Breast epithelium (tissue), 3 donors: Measurements from ENCODE around the gene BORCS5.

Experiments used
- POLR2A ChIP-seq: fragments of 450-650 bp; IDR thresholded peaks from one replicate; pipeline ENCODE4 v1.6.1; 2016; ENCODE audit warnings: antibody characterized with exemption, mild to moderate bottlenecking, moderate library complexity
- POLR2AphosphoS5 ChIP-seq, 3 donors: sonication (generic); formaldehyde crosslinking; IDR thresholded peaks; one replicate each; pipeline ENCODE4 v1.6.1; 2017; ENCODE audit warnings: antibody characterized with exemption in 3 of 3
- TF ChIP-seq, protein P1 (sequence below), 3 donors: fragments of 450-650 bp; IDR thresholded peaks; one replicate each; pipeline ENCODE4 v1.5.1; 2016 to 2017; ENCODE audit warnings: antibody characterized with exemption in 3 of 3, mild to moderate bottlenecking in 3 of 3, moderate library complexity in 3 of 3

DNA sequence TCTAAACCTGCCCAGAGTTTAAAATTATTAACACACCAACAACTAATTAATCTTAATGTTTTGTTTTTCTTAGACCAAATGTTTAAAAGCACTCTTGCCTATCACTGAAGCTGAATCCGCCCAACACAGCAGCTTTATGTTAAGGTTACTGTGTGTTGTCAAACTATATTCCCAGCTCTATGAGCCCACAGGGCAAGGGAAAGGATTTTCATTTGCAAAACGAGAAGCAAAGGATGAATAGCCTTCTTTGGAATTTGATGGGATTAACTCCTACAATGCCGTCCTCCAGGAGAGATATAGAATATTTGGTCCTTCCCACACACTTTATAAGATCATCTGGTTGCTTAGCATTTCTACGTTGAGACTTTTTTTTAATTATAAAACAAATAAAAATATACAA, 162.0 kb downstream of the BORCS5 start:
- TF ChIP-seq POLR2AphosphoS5 (IDR thresholded peaks at IDR 0.05) = no peak
- TF ChIP-seq, protein P1, sequence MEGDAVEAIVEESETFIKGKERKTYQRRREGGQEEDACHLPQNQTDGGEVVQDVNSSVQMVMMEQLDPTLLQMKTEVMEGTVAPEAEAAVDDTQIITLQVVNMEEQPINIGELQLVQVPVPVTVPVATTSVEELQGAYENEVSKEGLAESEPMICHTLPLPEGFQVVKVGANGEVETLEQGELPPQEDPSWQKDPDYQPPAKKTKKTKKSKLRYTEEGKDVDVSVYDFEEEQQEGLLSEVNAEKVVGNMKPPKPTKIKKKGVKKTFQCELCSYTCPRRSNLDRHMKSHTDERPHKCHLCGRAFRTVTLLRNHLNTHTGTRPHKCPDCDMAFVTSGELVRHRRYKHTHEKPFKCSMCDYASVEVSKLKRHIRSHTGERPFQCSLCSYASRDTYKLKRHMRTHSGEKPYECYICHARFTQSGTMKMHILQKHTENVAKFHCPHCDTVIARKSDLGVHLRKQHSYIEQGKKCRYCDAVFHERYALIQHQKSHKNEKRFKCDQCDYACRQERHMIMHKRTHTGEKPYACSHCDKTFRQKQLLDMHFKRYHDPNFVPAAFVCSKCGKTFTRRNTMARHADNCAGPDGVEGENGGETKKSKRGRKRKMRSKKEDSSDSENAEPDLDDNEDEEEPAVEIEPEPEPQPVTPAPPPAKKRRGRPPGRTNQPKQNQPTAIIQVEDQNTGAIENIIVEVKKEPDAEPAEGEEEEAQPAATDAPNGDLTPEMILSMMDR (IDR thresholded peaks at IDR 0.05) = no peak
- no peak for TF ChIP-seq POLR2A
